DOHH2 (cell line): ENCODE results near the gene TAPT1.

ENCODE experiments used
- H3F3A ChIP-seq: fragments of 200-600 bp; sonication (generic), shearing (Covaris generic); 2 replicates; pipeline ENCODE4 v1.6.0; 2016; ENCODE audit warnings: antibody characterized with exemption, mild to moderate bottlenecking; ENCODE audit not compliant: control insufficient read depth, insufficient read depth
- H3K27ac ChIP-seq: fragments of 200-600 bp; sonication (generic); 2 replicates; pipeline ENCODE4 v1.5.1; 2014; ENCODE audit warnings: low read depth, mild to moderate bottlenecking, low read length, moderate library complexity
- H3K27me3 ChIP-seq: fragments of 200-600 bp; sonication (generic); 2 replicates; pipeline ENCODE4 v1.6.1; 2014; ENCODE audit warnings: mild to moderate bottlenecking, low read length, mixed read lengths; ENCODE audit not compliant: control insufficient read depth
- H3K36me3 ChIP-seq: fragments of 200-600 bp; sonication (generic); 2 replicates; pipeline ENCODE4 v1.6.1; 2014; ENCODE audit warnings: mild to moderate bottlenecking, low read length, moderate library complexity, mixed read lengths; ENCODE audit not compliant: control insufficient read depth
- H3K4me1 ChIP-seq: fragments of 200-600 bp; sonication (generic); 2 replicates; pipeline ENCODE4 v1.6.1; 2014; ENCODE audit warnings: mild to moderate bottlenecking, low read length, mixed read lengths; ENCODE audit not compliant: control insufficient read depth
- H3K4me2 ChIP-seq: fragments of 200-600 bp; sonication (generic); 2 replicates; pipeline ENCODE4 v1.6.0; 2014; ENCODE audit warnings: mild to moderate bottlenecking, low read length, moderate library complexity
- H3K4me3 ChIP-seq: fragments of 200-600 bp; sonication (generic); 2 replicates; pipeline ENCODE4 v1.5.1; 2014; ENCODE audit warnings: mild to moderate bottlenecking, low read length, mixed read lengths
- H3K79me2 ChIP-seq: fragments of 200-600 bp; sonication (generic); 2 replicates; pipeline ENCODE4 v1.6.1; 2014; ENCODE audit warnings: mild to moderate bottlenecking, low read length, mixed read lengths; ENCODE audit not compliant: control insufficient read depth
- H3K9me2 ChIP-seq: fragments of 200-600 bp; sonication (generic); replicated peaks from 2 replicates; pipeline ENCODE4 v1.6.1; 2014; ENCODE audit warnings: mild to moderate bottlenecking, low read length, mixed read lengths; ENCODE audit not compliant: control insufficient read depth
- H3K9me3 ChIP-seq: fragments of 200-600 bp; sonication (generic); 2 replicates; pipeline ENCODE4 v1.6.1; 2014; ENCODE audit warnings: antibody characterized with exemption, low read length, mixed read lengths; ENCODE audit not compliant: control insufficient read depth, insufficient read depth
- H4K20me1 ChIP-seq: fragments of 200-600 bp; sonication (generic); 2 replicates; pipeline ENCODE4 v1.6.0; 2014; ENCODE audit warnings: low read depth, mild to moderate bottlenecking, antibody characterized with exemption, low read length, moderate library complexity; ENCODE audit not compliant: control insufficient read depth, insufficient read depth
- CTCF ChIP-seq: fragments of 200-600 bp; sonication (generic); IDR thresholded peaks from one replicate; pipeline ENCODE4 v1.5.1; 2014; ENCODE audit warnings: antibody characterized with exemption, mild to moderate bottlenecking, low read depth, low read length; ENCODE audit not compliant: poor library complexity, severe bottlenecking
- EZH2phosphoT487 ChIP-seq: fragments of 200-600 bp; sonication (generic); IDR thresholded peaks from 2 replicates; pipeline ENCODE4 v1.6.1; 2017; ENCODE audit warnings: borderline replicate concordance, mild to moderate bottlenecking, antibody characterized with exemption, low read length, moderate library complexity, mixed read lengths

The TAPT1 gene

GRCh38 chr4:16231570-16232245 lies 5.4 kb upstream of the TAPT1 start:
- Histone ChIP-seq H3K9me3 (no peaks in the 10 kb centered on the region), H3K4me3 (peak overlapping the region; percentile 37), H4K20me1 (no peaks in the 10 kb centered on the region), H3K27me3 (no peaks in the 10 kb centered on the region), H3K36me3 (peaks cover 4% of the 10 kb centered on the region), H3K9me2 (no peaks in the 10 kb centered on the region), H3K4me2 (peak overlapping the region; percentile 56), H3K27ac (no peak overlapping the region), H3F3A (peaks cover 12% of the 10 kb centered on the region; the same call in 1 of the 2 replicates), H3K4me1 (peaks cover 75% of the 10 kb centered on the region), H3K79me2 (peaks cover 16% of the 10 kb centered on the region)
- no peak for TF ChIP-seq EZH2phosphoT487
- no peak for TF ChIP-seq CTCF

DNA sequence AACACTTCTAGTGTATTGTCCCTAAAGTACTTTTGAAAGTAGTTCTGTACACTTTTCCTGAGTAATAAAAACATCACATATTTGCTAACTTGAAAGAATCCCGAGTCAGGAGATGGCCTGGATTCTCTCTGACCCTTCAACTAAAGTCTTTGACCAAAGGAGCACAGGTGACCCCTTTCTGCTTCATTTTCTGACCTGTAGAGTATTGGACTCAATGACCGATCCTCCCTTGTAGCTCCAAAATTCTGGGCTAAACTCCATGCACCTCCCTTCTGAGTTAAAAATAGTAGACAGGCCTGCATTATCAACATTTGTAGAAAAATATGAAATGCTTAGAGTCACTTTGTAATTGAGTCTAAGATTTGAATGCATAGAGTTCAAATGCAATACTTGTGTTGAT lies 4.0 kb upstream of the TAPT1 start:
- TF ChIP-seq EZH2phosphoT487 (no peak), CTCF (no peak)
- Histone ChIP-seq H3K4me3 (no peak overlapping the region), H3K27me3 (no peaks in the 10 kb centered on the region), H3K27ac (no peak overlapping the region), H3K36me3 (peaks cover 9% of the 10 kb centered on the region), H3K4me2 (no peak overlapping the region), H3F3A (peaks cover 16% of the 10 kb centered on the region), H3K9me3 (no peaks in the 10 kb centered on the region), H3K79me2 (peaks cover 22% of the 10 kb centered on the region), H3K4me1 (peaks cover 75% of the 10 kb centered on the region), H3K9me2 (no peaks in the 10 kb centered on the region), H4K20me1 (no peaks in the 10 kb centered on the region)

DNA sequence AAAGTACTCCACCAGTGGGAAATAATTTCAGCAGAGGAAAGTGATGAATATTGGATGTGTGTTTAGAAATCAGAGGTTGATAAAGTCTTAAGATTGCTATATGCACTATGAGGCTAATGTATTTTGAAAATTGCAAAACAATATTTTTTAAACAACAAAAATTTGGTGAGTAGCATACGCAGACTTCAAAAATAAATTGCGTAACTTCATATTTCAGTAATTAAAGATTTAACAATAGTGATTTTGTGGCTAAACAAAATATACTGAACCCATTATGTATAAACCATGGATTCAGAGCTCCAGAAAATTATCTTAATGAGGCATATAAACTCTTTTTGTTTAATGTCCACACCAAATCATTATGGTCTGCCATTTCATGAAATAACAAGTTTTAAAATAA lies 3.3 kb upstream of the TAPT1 start:
- peaks cover 75% of the 10 kb centered on the region for H3K4me1 ChIP-seq

More for the DNA sequence above, 3.3 kb upstream of the TAPT1 start:
- H4K20me1 ChIP-seq = peaks cover 3% of the 10 kb centered on the region
- no peaks in the 10 kb centered on the region for H3K9me3 ChIP-seq
- H3K27ac ChIP-seq = no peak overlapping the region
- no peaks in the 10 kb centered on the region for H3K9me2 ChIP-seq
- no peak overlapping the region for H3K4me3 ChIP-seq
- peaks cover 29% of the 10 kb centered on the region for H3K79me2 ChIP-seq
- peak overlapping the region; percentile 2; the same call in 1 of the 2 replicates for H3K4me2 ChIP-seq
- H3K36me3 ChIP-seq = peaks cover 12% of the 10 kb centered on the region
- no peaks in the 10 kb centered on the region for H3K27me3 ChIP-seq
- TF ChIP-seq EZH2phosphoT487 (no peak), CTCF (no peak)
- H3F3A ChIP-seq = peaks cover 14% of the 10 kb centered on the region
